Measurements from ENCODE around the gene APOB. TPM values are rescaled to one million over a fixed set of nuclear protein-coding genes. Genes with fewer than 3 reads are reported as not detected.

APOB gene
- polyA plus RNA-seq, 1 of the 3 experiments (the other 2 are of a cell fraction), result not detected

DNA sequence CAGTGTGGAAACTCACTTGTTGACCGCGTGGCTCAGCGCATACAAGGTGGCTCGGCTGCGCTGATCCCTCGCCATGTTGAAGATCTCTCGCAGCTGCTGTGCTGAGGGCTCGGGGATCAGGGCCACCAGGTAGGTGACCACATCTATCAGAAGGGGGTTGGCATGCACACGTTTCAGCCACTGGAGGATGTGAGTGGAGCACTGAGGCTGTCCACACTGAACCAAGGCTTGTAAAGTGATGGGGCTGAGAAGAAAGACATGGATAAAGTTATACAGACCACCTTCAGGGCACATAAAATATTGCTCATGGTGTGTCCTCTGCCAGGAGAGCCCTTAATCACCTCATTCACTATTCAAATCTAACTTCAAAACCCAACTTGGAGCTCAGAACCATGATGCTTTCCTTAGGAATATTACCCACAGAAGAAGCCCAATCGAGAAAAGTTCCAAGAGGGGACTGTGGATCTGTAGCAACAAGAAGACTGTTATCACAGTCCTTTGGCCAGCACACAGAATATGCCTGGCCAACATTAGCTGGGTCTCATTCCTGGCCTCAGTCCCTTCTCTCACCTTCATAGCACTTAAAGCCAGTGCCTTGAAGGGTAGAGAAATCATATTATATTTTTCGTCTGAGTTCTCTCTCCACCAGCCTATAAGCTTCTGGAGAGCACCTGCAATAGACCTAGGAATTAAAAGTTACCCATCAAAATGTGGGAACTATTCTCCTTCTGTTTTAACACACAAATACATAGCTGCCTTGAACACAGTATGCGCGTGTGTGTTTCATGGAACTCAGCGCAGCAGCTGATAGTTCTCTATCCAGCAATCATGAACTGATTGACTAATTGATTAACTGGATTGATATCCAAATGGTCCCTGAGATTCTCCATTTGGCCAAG lies 11.3 kb downstream of the APOB start:
- 50% methylated on average over 14 of the region's 14 CpGs for WGBS (ENCODE audit: low lambda C conversion rate)
- no peaks in the 10 kb centered on the region for H3K9me3 ChIP-seq
- CTCF ChIA-PET, result interaction anchor here (0.8 to 3.1 kb wide), 5 partner anchors 10 to 373 kb away, joined by 3 to 23 read pairs (median 12); partner anchors contain the start of gene APOB

More for the DNA sequence above, 11.3 kb downstream of the APOB start:
- Histone ChIP-seq H3K79me2 (ENCODE audit: insufficient read depth) (no peaks in the 10 kb centered on the region), H2AFZ (ENCODE audit: low read depth) (no peak overlapping the region), H3K36me3 (replicated peaks in 1 of 2; ENCODE audit: control insufficient read depth in 1 of 2, insufficient read depth in 2 of 2, low read length in 1 of 2) (no peaks in the 10 kb centered on the region), H3K9ac (no peak overlapping the region), H4K20me1 (ENCODE audit: insufficient read depth) (no peaks in the 10 kb centered on the region), H3K27ac (ENCODE audit: low read depth in 2 of 2, low read length in 1 of 2) (no peak overlapping the region), H3F3A (replicated peaks; ENCODE audit: insufficient read depth) (no peaks in the 10 kb centered on the region), H3K4me2 (no peak overlapping the region), H3K4me1 (ENCODE audit: control insufficient read depth in 1 of 2, insufficient read depth in 2 of 2, low read depth in 1 of 2, low read length in 1 of 2) (no peaks in the 10 kb centered on the region), H3K27me3 (ENCODE audit: insufficient read depth) (no peaks in the 10 kb centered on the region), H3K4me3 (ENCODE audit: low read depth in 2 of 2, low read length in 1 of 2) (no peak overlapping the region), H3K9me2 (no peaks in the 10 kb centered on the region)
- no peak for DNase-seq
- POLR2A ChIA-PET, result interaction anchor here (0.6 kb wide), 1 partner anchor 655 kb away, joined by 5 read pairs; no protein-coding TSS in a partner anchor
- TF ChIP-seq FOSL2 (IDR thresholded peaks at IDR 0.05; ENCODE audit: borderline replicate concordance, low read depth), result no peak
- no peak for TF ChIP-seq RAD21 (IDR thresholded peaks at IDR 0.05; ENCODE audit: low read length)
- no peak for TF ChIP-seq FOXJ3 (CRISPR knock-in tag; IDR thresholded peaks at IDR 0.05)
- no peak for TF ChIP-seq SIN3A (IDR thresholded peaks at IDR 0.05; ENCODE audit: borderline replicate concordance, low read depth, low read length)
- no peak for TF ChIP-seq EP300 (IDR thresholded peaks at IDR 0.05; ENCODE audit: borderline replicate concordance in 1 of 2, low read depth in 1 of 2, low read length in 1 of 2)
- TF ChIP-seq, protein P1, sequence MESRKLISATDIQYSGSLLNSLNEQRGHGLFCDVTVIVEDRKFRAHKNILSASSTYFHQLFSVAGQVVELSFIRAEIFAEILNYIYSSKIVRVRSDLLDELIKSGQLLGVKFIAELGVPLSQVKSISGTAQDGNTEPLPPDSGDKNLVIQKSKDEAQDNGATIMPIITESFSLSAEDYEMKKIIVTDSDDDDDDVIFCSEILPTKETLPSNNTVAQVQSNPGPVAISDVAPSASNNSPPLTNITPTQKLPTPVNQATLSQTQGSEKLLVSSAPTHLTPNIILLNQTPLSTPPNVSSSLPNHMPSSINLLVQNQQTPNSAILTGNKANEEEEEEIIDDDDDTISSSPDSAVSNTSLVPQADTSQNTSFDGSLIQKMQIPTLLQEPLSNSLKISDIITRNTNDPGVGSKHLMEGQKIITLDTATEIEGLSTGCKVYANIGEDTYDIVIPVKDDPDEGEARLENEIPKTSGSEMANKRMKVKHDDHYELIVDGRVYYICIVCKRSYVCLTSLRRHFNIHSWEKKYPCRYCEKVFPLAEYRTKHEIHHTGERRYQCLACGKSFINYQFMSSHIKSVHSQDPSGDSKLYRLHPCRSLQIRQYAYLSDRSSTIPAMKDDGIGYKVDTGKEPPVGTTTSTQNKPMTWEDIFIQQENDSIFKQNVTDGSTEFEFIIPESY (IDR thresholded peaks at IDR 0.05; ENCODE audit: borderline replicate concordance, low read depth), result no peak
- TF ChIP-seq, protein P2, sequence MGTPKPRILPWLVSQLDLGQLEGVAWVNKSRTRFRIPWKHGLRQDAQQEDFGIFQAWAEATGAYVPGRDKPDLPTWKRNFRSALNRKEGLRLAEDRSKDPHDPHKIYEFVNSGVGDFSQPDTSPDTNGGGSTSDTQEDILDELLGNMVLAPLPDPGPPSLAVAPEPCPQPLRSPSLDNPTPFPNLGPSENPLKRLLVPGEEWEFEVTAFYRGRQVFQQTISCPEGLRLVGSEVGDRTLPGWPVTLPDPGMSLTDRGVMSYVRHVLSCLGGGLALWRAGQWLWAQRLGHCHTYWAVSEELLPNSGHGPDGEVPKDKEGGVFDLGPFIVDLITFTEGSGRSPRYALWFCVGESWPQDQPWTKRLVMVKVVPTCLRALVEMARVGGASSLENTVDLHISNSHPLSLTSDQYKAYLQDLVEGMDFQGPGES (IDR thresholded peaks at IDR 0.05; ENCODE audit: low read depth, low read length), result no peak
- no peak for TF ChIP-seq GABPA (IDR thresholded peaks at IDR 0.05; ENCODE audit: low read depth)
- TF ChIP-seq, protein P3, sequence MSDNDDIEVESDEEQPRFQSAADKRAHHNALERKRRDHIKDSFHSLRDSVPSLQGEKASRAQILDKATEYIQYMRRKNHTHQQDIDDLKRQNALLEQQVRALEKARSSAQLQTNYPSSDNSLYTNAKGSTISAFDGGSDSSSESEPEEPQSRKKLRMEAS (IDR thresholded peaks at IDR 0.05; ENCODE audit: low read depth), result no peak
- TF ChIP-seq, protein P4, sequence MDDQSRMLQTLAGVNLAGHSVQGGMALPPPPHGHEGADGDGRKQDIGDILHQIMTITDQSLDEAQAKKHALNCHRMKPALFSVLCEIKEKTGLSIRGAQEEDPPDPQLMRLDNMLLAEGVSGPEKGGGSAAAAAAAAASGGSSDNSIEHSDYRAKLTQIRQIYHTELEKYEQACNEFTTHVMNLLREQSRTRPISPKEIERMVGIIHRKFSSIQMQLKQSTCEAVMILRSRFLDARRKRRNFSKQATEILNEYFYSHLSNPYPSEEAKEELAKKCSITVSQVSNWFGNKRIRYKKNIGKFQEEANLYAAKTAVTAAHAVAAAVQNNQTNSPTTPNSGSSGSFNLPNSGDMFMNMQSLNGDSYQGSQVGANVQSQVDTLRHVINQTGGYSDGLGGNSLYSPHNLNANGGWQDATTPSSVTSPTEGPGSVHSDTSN (IDR thresholded peaks at IDR 0.05), result no peak
- no peak for TF ChIP-seq MXI1 (IDR thresholded peaks at IDR 0.05; ENCODE audit: low read depth, low read length)
- TF ChIP-seq EZH2phosphoT487 (IDR thresholded peaks at IDR 0.05; ENCODE audit: borderline replicate concordance, low read depth), result no peak
- TF ChIP-seq, protein P5, sequence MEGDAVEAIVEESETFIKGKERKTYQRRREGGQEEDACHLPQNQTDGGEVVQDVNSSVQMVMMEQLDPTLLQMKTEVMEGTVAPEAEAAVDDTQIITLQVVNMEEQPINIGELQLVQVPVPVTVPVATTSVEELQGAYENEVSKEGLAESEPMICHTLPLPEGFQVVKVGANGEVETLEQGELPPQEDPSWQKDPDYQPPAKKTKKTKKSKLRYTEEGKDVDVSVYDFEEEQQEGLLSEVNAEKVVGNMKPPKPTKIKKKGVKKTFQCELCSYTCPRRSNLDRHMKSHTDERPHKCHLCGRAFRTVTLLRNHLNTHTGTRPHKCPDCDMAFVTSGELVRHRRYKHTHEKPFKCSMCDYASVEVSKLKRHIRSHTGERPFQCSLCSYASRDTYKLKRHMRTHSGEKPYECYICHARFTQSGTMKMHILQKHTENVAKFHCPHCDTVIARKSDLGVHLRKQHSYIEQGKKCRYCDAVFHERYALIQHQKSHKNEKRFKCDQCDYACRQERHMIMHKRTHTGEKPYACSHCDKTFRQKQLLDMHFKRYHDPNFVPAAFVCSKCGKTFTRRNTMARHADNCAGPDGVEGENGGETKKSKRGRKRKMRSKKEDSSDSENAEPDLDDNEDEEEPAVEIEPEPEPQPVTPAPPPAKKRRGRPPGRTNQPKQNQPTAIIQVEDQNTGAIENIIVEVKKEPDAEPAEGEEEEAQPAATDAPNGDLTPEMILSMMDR (IDR thresholded peaks at IDR 0.05), result no peak
- TF ChIP-seq CHD2 (IDR thresholded peaks at IDR 0.05; ENCODE audit: low read length, partially characterized antibody), result no peak
- TF ChIP-seq RXRA (IDR thresholded peaks at IDR 0.05; ENCODE audit: borderline replicate concordance, low read depth), result no peak
- no peak for TF ChIP-seq TCF12 (IDR thresholded peaks at IDR 0.05)
- no peak for TF ChIP-seq TAF1 (IDR thresholded peaks at IDR 0.05; ENCODE audit: borderline replicate concordance, low read depth, low read length)
- no peak for TF ChIP-seq SMC3 (IDR thresholded peaks at IDR 0.05; ENCODE audit: low read depth, low read length)
- no peak for TF ChIP-seq TEAD4 (IDR thresholded peaks at IDR 0.05; ENCODE audit: borderline replicate concordance, insufficient read depth)
- TF ChIP-seq POLR2AphosphoS5 (IDR thresholded peaks at IDR 0.05; ENCODE audit: low read depth, low read length), result no peak
